ENCODE measurements around the gene HCST. TPM values are rescaled to one million over a fixed set of nuclear protein-coding genes. Genes with fewer than 3 reads are reported as not detected.

The HCST gene
- total and polyA plus RNA-seq, 2 of the 4 experiments (the other 2 are of a cell fraction): 1.5 TPM; not detected in 1

GRCh38 chr19:35868823-35869326 is 33.5 kb upstream of the HCST start:
- no peak overlapping the region for H3K18ac ChIP-seq (ENCODE audit: low read depth, low read length)
- H3K9ac ChIP-seq (ENCODE audit: low read depth, low read length): no peak overlapping the region
- H3K23ac ChIP-seq (ENCODE audit: low read depth, low read length): no peak overlapping the region
- H3K9me3 ChIP-seq (ENCODE audit: control insufficient read depth, insufficient read depth, low read length): no peaks in the 10 kb centered on the region
- intact Hi-C loops (cut with micrococcal nuclease) (no loop called here), dilution Hi-C loops (cut with HindIII; ENCODE audit: low sequenced_read_pairs, unreplicated experiment) (no loop called here), in situ Hi-C loops (cut with MboI; ENCODE audit: low sequenced_read_pairs) (no loop called here)
- H3K79me1 ChIP-seq (ENCODE audit: low read depth in 1 of 2, low read length in 2 of 2): no peaks in the 10 kb centered on the region
- no peak overlapping the region for H3K27ac ChIP-seq (ENCODE audit: insufficient read depth, low read length)
- BruUV-seq (replicated peaks): no TSS peak
- no peak overlapping the region for H3K14ac ChIP-seq (replicated peaks; ENCODE audit: low read depth, low read length)
- H3K4me2 ChIP-seq (ENCODE audit: low read depth, low read length): peak overlapping the region; percentile 45
- H3K9me1 ChIP-seq (ENCODE audit: insufficient read depth, low read length): peaks cover 2% of the 10 kb centered on the region
- no peak overlapping the region for H4K91ac ChIP-seq (ENCODE audit: insufficient read depth, low read depth, low read length)
- no peaks in the 10 kb centered on the region for H3K36me3 ChIP-seq (ENCODE audit: control insufficient read depth, insufficient read depth, low read length)
- POLR2A ChIA-PET (ENCODE audit: unreplicated experiment): no interaction called here
- ATAC-seq (ENCODE audit: low read depth): no peak
- WGBS, 2 experiments (ENCODE audit: extremely low coverage in 2 of 2, insufficient read length in 1 of 2): no CpG with 5 or more reads among the region's 15 CpGs
- H2BK120ac ChIP-seq (ENCODE audit: low read depth, low read length): no peak overlapping the region
- CTCF ChIA-PET: no interaction called here
- H3K27me3 ChIP-seq (ENCODE audit: control insufficient read depth, insufficient read depth, low read length): peaks cover 17% of the 10 kb centered on the region
- H3K56ac ChIP-seq (ENCODE audit: extremely low read depth, insufficient read depth, low read length): no peak overlapping the region
- peak overlapping the region; percentile 32 for H3K4me3 ChIP-seq (ENCODE audit: insufficient read depth, low read depth, low read length)
- H2BK5ac ChIP-seq (ENCODE audit: low read depth, low read length, poor library complexity, severe bottlenecking): no peak overlapping the region
- no peak overlapping the region for H4K8ac ChIP-seq (ENCODE audit: low read depth in 2 of 2, low read length in 2 of 2)
- no peak overlapping the region for H2BK15ac ChIP-seq (ENCODE audit: low read depth, low read length)
- H2AFZ ChIP-seq (replicated peaks; ENCODE audit: low read length, poor library complexity): peak overlapping the region; percentile 88
- no peak overlapping the region for H2AK5ac ChIP-seq (ENCODE audit: low read depth, low read length)
- no peak for TF ChIP-seq BHLHE40 (IDR thresholded peaks at IDR 0.05; ENCODE audit: low read depth, low read length)
- TF ChIP-seq MAZ (IDR thresholded peaks at IDR 0.05; ENCODE audit: borderline replicate concordance, low read depth, low read length): no peak
- no peak for TF ChIP-seq POLR2A (IDR thresholded peaks at IDR 0.05; ENCODE audit: low read depth, low read length)
- no peak overlapping the region for H2AK9ac ChIP-seq (replicated peaks; ENCODE audit: low read depth, low read length, poor library complexity)
- no peak overlapping the region for H3K4ac ChIP-seq (ENCODE audit: low read depth, low read length)
- peaks cover 4% of the 10 kb centered on the region for H3K4me1 ChIP-seq (ENCODE audit: control insufficient read depth, insufficient read depth, low read length)
- DNase-seq: no peak
- H4K5ac ChIP-seq (ENCODE audit: low read depth, low read length): no peak overlapping the region
- no peak overlapping the region for H2BK20ac ChIP-seq (ENCODE audit: low read depth, low read length)
- H4K20me1 ChIP-seq (ENCODE audit: insufficient read depth, low read length): no peaks in the 10 kb centered on the region

Data from IMR-90 (cell line).